ENCODE results near the gene CEP20.
"Not testable (repeated sequence)": the region's sequence is repeated elsewhere in the genome, so short reads cannot be mapped to it uniquely, and the experiment has no call there.

Gene CEP20, protein sequence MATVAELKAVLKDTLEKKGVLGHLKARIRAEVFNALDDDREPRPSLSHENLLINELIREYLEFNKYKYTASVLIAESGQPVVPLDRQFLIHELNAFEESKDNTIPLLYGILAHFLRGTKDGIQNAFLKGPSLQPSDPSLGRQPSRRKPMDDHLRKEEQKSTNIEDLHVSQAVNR

DNA sequence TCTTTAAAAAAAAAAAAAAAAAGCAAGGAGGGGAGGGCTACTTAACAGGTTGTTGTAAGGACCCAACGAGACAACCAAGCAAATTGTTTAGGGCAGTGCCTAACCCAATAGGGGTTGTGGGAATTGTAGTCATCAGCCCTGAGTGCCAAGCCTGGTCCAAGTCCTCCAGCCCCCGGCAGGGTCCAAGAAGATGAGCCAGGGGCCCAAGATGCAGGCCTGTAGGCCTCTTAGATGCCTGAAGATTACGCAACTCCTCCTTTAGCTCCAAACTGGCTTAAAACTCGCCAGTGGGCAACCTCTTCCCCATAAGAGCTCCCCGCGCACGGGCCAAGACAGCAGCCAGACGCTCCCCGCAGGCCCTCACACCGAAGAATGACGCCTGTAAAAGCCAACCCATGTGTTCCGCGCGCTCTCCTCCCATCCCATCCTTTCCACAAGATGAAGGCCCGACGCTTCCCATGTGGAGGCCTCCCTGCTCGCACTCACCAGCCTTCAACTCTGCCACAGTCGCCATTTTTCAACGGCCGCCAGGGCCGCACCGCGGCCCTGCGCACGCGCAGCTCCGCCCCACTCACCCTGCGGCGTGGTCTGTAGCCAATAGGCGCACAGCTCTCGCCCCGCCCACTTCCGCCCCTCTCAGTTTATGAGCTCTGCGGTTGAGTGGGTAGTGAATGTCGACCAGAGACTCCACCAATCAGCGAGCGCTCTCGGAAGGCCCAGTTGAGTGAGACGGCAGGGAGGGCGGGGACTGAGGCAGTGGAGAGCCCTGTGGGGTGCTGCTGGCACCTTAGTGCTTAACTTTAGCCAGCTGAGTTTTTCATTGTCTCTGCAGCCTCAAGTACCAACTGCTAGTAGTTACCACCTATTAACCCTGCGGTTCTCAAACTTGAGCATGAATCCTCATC, at the start of gene CEP20:
CEP20 (minus strand) TSS at position 532 of the 905 bp plus-strand sequence; CDS start at position 514, 18 bp downstream.
- H3K27ac Mint-ChIP-seq = peak within 1 kb of the TSS; percentile 97
- peak; percentile 99 for ATAC-seq (replicated peaks)
- peak within 1 kb of the TSS; percentile 91 to 95 for H3K4me3 Mint-ChIP-seq
- no peaks in the 10 kb centered on the region for H3K27me3 Mint-ChIP-seq
- H3K9me3 Mint-ChIP-seq = no peaks in the 10 kb centered on the region
- H3K4me1 Mint-ChIP-seq = peaks cover 13 to 20% of the 10 kb centered on the region in 2 donors
- peaks cover 4 to 12% of the 10 kb centered on the region in 2 donors for H3K36me3 Mint-ChIP-seq
- peak; percentile 99 for DNase-seq

- H3K4me1 Mint-ChIP-seq; H3K9me3 Mint-ChIP-seq; H3K36me3 Mint-ChIP-seq; H3K27ac Mint-ChIP-seq; DNase-seq; H3K27me3 Mint-ChIP-seq; H3K4me3 Mint-ChIP-seq; ATAC-seq (replicated peaks): not testable (repeated sequence)
Observed at GRCh38 chr16:15936809-15937208, 48.4 kb upstream of the CEP20 start.

GRCh38 chr16:15934991-15935390, 46.6 kb upstream of the CEP20 start:
- no peaks in the 10 kb centered on the region for H3K9me3 Mint-ChIP-seq
- no peaks in the 10 kb centered on the region for H3K4me1 Mint-ChIP-seq
- H3K36me3 Mint-ChIP-seq = no peaks in the 10 kb centered on the region
- no peak overlapping the region for H3K4me3 Mint-ChIP-seq
- H3K27ac Mint-ChIP-seq = no peak overlapping the region
- H3K27me3 Mint-ChIP-seq = no peaks in the 10 kb centered on the region
- no peak for ATAC-seq (replicated peaks)
- no peak for DNase-seq

DNA sequence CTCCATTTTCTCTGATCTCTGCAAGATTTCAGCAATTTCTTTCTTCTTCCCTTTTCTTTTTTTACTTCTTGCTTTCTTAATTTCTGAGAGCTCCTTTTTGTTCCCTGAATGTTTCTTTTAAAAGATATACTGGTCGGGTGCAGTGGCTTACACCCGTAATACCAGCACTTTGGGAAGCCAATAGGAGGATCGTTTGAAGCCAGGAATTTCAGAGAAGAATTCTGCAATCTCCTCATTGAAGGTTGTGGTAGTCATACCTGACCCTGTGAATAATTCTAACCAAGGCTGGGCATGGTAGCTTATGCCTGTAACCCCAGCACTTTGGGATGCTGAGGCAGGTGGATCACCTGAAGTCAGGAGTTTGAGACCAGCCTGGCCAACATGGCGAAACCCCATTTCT, 45.4 kb upstream of the CEP20 start:
- no peaks in the 10 kb centered on the region for H3K9me3 Mint-ChIP-seq
- no peaks in the 10 kb centered on the region for H3K4me1 Mint-ChIP-seq
- H3K27ac Mint-ChIP-seq = no peak overlapping the region
- DNase-seq (no peak), ATAC-seq (replicated peaks) (no peak)
- H3K27me3 Mint-ChIP-seq = no peaks in the 10 kb centered on the region
- no peak overlapping the region for H3K4me3 Mint-ChIP-seq
- H3K36me3 Mint-ChIP-seq = no peaks in the 10 kb centered on the region

GRCh38 chr16:15932939-15933338, 44.5 kb upstream of the CEP20 start:
- no peak overlapping the region for H3K4me3 Mint-ChIP-seq

DNA sequence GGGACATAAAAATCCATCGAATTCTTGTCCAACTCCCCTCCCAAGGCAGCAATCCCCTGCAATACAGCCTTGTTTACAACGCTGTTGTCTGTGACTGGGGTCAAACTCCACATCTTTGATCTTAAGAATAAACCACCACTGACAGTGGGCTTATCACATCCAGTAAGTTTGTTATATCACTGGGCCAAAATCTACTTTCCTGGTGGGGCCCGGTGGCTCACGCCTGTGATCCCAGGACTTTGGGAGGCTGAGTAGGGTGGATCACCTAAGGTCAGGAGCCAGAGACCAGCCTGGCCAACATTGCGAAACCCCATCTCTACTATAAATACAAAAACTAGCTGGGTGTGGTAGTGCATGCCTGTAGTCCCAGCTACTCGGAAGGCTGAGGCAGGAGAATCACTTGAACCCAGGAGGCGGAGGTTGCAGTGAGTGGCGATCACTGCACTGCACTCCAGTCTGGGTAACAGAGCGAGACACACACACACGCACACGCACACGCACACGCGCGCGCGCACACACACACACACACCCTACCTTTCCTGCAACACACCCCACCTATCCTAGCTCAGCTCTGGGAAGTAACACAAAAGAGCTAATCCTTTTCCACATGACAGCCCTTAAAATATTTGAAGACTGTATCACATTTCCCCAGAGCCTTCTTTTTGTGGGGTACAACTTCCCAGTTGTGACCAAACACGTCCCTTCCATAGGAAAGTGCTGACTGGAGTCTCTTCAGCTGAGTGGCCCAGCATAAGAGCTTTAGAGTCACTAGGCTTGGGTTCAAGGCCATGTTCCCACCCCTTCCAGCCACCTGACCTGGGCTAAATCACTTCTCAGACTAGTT, 40.1 kb upstream of the CEP20 start:
- no peak overlapping the region for H3K27ac Mint-ChIP-seq
- no peaks in the 10 kb centered on the region for H3K27me3 Mint-ChIP-seq
- no peaks in the 10 kb centered on the region for H3K9me3 Mint-ChIP-seq
- H3K4me3 Mint-ChIP-seq = no peak overlapping the region
- H3K4me1 Mint-ChIP-seq = no peaks in the 10 kb centered on the region
- ATAC-seq (replicated peaks) (no peak), DNase-seq (no peak)
- H3K36me3 Mint-ChIP-seq = no peaks in the 10 kb centered on the region

More at GRCh38 chr16:15932939-15933338, 44.5 kb upstream of the CEP20 start:
- H3K36me3 Mint-ChIP-seq = no peaks in the 10 kb centered on the region
- no peak for DNase-seq
- H3K27ac Mint-ChIP-seq = no peak overlapping the region
- ATAC-seq (replicated peaks) = no peak
- H3K9me3 Mint-ChIP-seq = no peaks in the 10 kb centered on the region
- H3K4me1 Mint-ChIP-seq = no peaks in the 10 kb centered on the region
- no peaks in the 10 kb centered on the region for H3K27me3 Mint-ChIP-seq

DNA sequence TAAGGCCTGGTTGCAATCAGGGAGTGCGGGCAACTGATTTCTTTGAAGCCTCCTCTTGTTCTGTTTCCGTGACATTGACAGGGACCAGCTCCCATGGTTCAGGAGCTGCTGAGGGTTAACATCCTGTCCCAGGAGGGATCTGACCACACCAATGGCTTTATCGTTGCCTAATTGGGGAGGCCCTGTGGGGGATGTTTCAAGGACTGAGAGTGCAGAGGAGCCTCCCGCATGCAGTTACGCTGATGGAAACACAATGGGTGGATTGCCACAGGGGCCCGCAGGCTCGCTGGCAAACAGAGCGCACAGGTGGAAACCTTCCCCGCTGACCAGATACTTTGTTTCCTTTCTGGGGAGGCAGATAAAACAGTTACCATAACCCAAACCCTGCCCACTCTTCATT, 37.2 kb upstream of the CEP20 start:
- ATAC-seq (replicated peaks) = no peak
- Mint-ChIP-seq H3K4me3 (no peak overlapping the region), H3K27me3 (no peaks in the 10 kb centered on the region), H3K9me3 (no peaks in the 10 kb centered on the region), H3K27ac (no peak overlapping the region), H3K36me3 (no peaks in the 10 kb centered on the region), H3K4me1 (no peaks in the 10 kb centered on the region)
- DNase-seq = no peak

GRCh38 chr16:15924996-15925395, 36.6 kb upstream of the CEP20 start:
- H3K27ac Mint-ChIP-seq = no peak overlapping the region
- DNase-seq = no peak
- H3K4me1 Mint-ChIP-seq = no peaks in the 10 kb centered on the region
- no peak for ATAC-seq (replicated peaks)
- H3K4me3 Mint-ChIP-seq = no peak overlapping the region
- no peaks in the 10 kb centered on the region for H3K27me3 Mint-ChIP-seq
- no peaks in the 10 kb centered on the region for H3K36me3 Mint-ChIP-seq
- no peaks in the 10 kb centered on the region for H3K9me3 Mint-ChIP-seq

GRCh38 chr16:15919331-15919730, 30.9 kb upstream of the CEP20 start:
- ATAC-seq (replicated peaks) = no peak
- DNase-seq = no peak
- no peaks in the 10 kb centered on the region for H3K4me1 Mint-ChIP-seq
- H3K36me3 Mint-ChIP-seq = no peaks in the 10 kb centered on the region
- no peaks in the 10 kb centered on the region for H3K27me3 Mint-ChIP-seq
- H3K27ac Mint-ChIP-seq = no peak overlapping the region
- H3K4me3 Mint-ChIP-seq = no peak overlapping the region
- no peaks in the 10 kb centered on the region for H3K9me3 Mint-ChIP-seq

DNA sequence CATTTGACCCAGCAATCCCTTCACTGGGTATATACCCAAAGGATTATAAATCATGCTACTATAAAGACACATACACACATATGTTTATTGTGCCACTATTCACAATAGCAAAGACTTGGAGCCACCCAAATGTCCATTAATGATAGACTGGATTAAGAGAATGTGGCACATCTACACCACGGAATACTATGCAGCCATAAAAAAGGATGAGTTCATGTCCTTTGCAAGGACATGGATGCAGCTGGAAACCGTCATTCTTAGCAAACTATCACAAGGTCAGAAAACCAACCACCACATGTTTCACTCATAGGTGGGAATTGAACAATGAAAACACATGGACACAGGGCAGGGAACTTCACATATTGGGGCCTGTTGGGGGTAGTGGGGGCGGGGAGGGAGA, 29.9 kb upstream of the CEP20 start:
- not testable (repeated sequence) for ATAC-seq (replicated peaks); H3K4me3 Mint-ChIP-seq; H3K9me3 Mint-ChIP-seq; H3K4me1 Mint-ChIP-seq; DNase-seq; H3K27me3 Mint-ChIP-seq; H3K36me3 Mint-ChIP-seq; H3K27ac Mint-ChIP-seq

DNA sequence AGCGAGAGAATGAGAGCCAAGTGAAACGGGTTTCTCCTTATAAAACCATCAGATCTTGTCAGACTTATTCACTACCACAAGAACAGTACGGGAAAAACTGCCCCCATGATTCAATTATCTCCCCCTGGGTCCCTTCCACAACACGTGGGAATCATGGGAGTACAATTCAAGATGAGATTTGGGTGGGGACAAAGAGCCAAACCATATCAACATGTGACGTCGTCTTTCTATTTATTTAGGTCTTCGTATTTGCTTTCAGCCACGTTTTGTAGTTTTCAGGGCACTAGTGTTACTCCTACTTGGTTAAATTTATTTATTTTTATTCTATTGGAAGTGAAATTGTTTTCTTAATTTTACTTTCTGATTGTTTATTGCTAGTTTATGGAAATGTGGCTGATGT, 27.9 kb upstream of the CEP20 start:
- no peaks in the 10 kb centered on the region for H3K27me3 Mint-ChIP-seq

DNA sequence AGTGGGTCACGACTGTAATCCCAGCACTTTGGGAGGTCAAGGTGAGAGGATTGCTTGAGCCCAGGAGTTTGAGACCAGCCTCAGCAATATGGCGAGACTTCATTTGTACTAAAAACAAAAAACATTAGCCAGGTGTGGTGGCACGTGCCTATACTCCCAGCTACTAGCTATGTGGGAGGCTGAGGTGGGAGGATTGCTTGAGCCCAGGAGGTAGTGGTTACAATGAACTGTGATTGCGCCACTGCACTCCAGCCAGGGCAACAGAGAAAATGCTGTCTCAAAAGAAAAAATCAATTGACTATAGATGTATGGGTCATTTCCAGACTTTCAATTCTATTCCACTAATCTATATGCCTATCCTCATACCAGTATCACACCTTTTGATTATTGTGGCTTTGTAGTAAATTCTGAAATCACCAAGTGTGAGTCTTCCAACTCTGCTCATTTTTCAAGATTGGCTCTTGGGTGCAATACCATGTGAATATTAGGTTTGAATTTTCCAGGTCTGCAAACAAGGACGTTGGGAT, 27.2 kb upstream of the CEP20 start:
- Mint-ChIP-seq H3K27me3 (no peaks in the 10 kb centered on the region), H3K36me3 (no peaks in the 10 kb centered on the region), H3K27ac (no peak overlapping the region), H3K4me1 (peaks cover 4 to 8% of the 10 kb centered on the region in 2 donors), H3K4me3 (no peak overlapping the region), H3K9me3 (peaks cover 2 to 5% of the 10 kb centered on the region in 2 donors)
- DNase-seq (no peak), ATAC-seq (replicated peaks) (no peak)

More for the DNA sequence above, 27.9 kb upstream of the CEP20 start:
- no peak for ATAC-seq (replicated peaks)
- Mint-ChIP-seq H3K4me1 (peaks cover 2 to 8% of the 10 kb centered on the region in 2 donors), H3K9me3 (peaks cover 0 to under 1% of the 10 kb centered on the region in 2 donors), H3K4me3 (no peak overlapping the region), H3K36me3 (no peaks in the 10 kb centered on the region), H3K27ac (no peak overlapping the region)
- DNase-seq = no peak

DNA sequence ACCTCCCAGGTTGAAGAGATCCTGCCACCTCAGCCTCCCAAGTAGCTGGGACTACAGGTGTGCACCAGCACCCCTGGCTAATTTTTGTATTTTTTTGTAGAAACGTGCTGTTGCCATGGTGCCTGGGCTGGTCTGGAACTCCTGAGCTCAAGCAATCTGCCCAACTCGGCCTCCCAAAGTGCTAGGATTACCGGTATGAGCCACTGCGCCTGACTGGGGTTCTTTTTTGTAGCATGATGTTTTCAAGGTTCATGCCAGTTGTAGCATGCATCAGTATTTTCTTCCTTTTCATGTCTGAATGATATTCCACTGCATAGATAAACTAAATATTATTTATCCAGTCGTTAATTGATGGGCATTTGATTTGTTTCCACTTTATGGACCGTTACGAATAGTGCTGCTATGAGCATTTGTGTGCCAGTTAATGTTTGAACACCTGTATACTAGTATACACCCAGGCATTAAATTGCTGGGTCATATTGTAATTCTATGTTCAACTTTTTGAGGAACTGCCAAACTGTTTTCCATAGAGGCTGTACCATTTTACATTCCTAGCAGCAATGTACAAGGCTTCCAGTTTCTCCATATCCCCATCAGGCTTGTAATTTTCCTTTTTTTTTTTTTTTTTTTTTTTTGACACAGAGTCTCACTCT, 24.8 kb upstream of the CEP20 start:
- Mint-ChIP-seq H3K4me3 (no peak overlapping the region), H3K36me3 (no peaks in the 10 kb centered on the region), H3K27ac (peak overlapping the region; percentile 44), H3K9me3 (peaks cover 2 to 5% of the 10 kb centered on the region in 2 donors), H3K4me1 (peaks cover 4 to 10% of the 10 kb centered on the region in 2 donors), H3K27me3 (no peaks in the 10 kb centered on the region)
- ATAC-seq (replicated peaks) (no peak), DNase-seq (no peak)

DNA sequence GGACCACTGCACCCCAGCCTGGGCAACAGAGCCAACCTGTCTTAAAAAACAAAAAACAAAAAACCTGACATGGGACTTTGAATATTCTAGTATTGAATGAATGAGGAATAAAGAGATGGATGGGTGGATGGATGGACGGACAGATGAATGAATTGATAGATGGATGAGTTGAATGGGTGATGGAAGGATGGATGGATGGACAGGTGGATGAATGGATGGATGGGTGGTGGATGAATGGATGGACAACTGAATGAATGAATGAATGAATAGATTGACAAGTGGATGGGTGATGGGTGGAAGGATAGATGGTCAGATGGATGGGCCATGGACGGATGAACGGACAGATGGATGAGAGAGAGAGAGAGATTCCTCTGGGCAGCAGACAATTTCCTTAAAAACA, 22.8 kb upstream of the CEP20 start:
- no peak for DNase-seq
- peaks cover 7 to 16% of the 10 kb centered on the region in 2 donors for H3K4me1 Mint-ChIP-seq
- H3K27ac Mint-ChIP-seq = peak overlapping the region; percentile 15
- H3K4me3 Mint-ChIP-seq = no peak overlapping the region
- no peaks in the 10 kb centered on the region for H3K36me3 Mint-ChIP-seq
- peaks cover 2 to 5% of the 10 kb centered on the region in 2 donors for H3K9me3 Mint-ChIP-seq
- no peak for ATAC-seq (replicated peaks)
- H3K27me3 Mint-ChIP-seq = no peaks in the 10 kb centered on the region
